Measurements from ENCODE around the gene CEP97.
"Not testable (repeated sequence)": the region's sequence is repeated elsewhere in the genome, so short reads cannot be mapped to it uniquely, and the experiment has no call there.

CEP97 gene

GRCh38 chr3:101724329-101725193 is at the start of gene CEP97:
TSS of gene CEP97 (plus strand) at chr3:101724614. CDS start at chr3:101724677, 63 bp downstream.
- peak; percentile 83 to 84 for DNase-seq

- DNase-seq, result no peak
Observed at GRCh38 chr3:101675709-101676215, 48.7 kb upstream of the CEP97 start.

GRCh38 chr3:101676216-101676764 is 48.1 kb upstream of the CEP97 start:
- DNase-seq, result peak; percentile 88 to 93

- peak; percentile 99 to 100 for DNase-seq
Observed at GRCh38 chr3:101676765-101677435, 47.5 kb upstream of the CEP97 start, which contains the start of gene ZBTB11. TSS of gene ZBTB11 (minus strand) at chr3:101677132. CDS start at chr3:101676914, 218 bp downstream.

- no peak for DNase-seq
Observed at GRCh38 chr3:101677436-101678286, 46.8 kb upstream of the CEP97 start.

- not testable (repeated sequence) for DNase-seq
Observed at GRCh38 chr3:101678837-101679236, 45.6 kb upstream of the CEP97 start.

GRCh38 chr3:101680466-101680865 is 43.9 kb upstream of the CEP97 start:
- DNase-seq, result no peak

GRCh38 chr3:101685050-101685400 is 39.4 kb upstream of the CEP97 start:
- no peak for DNase-seq

- no peak for DNase-seq
Observed at GRCh38 chr3:101685870-101686307, 38.5 kb upstream of the CEP97 start.

GRCh38 chr3:101687142-101687931 is 37.1 kb upstream of the CEP97 start:
- DNase-seq, result no peak

- no peak for DNase-seq
Observed at GRCh38 chr3:101689286-101689685, 35.1 kb upstream of the CEP97 start.

GRCh38 chr3:101690972-101691371 is 33.4 kb upstream of the CEP97 start:
- DNase-seq, result no peak

GRCh38 chr3:101691685-101692671 is 32.4 kb upstream of the CEP97 start:
- DNase-seq, result not testable (repeated sequence)

GRCh38 chr3:101693540-101693939 is 30.9 kb upstream of the CEP97 start:
- DNase-seq, result peak in 1 of 2 donors; percentile 31

- DNase-seq, result not testable (repeated sequence)
Observed at GRCh38 chr3:101694836-101695235, 29.6 kb upstream of the CEP97 start.

GRCh38 chr3:101695779-101696372 is 28.5 kb upstream of the CEP97 start:
- peak in 1 of 2 donors; percentile 46 for DNase-seq

GRCh38 chr3:101701696-101702634 is 22.4 kb upstream of the CEP97 start:
- DNase-seq, result no peak

GRCh38 chr3:101702726-101703125 is 21.7 kb upstream of the CEP97 start:
- DNase-seq, result no peak

GRCh38 chr3:101703169-101703568 is 21.2 kb upstream of the CEP97 start:
- no peak for DNase-seq
